COLO668 (cell line): ENCODE measurements around the gene PBOV1.

Experiments
- DNase-seq: peaks from one replicate; lab custom pipeline; 2025; ENCODE audit not compliant: unreplicated experiment; lab: John Stamatoyannopoulos, UW

The PBOV1 gene

GRCh38 chr6:138205437-138206094, 12.7 kb downstream of the PBOV1 start:
- no peak for DNase-seq

DNA sequence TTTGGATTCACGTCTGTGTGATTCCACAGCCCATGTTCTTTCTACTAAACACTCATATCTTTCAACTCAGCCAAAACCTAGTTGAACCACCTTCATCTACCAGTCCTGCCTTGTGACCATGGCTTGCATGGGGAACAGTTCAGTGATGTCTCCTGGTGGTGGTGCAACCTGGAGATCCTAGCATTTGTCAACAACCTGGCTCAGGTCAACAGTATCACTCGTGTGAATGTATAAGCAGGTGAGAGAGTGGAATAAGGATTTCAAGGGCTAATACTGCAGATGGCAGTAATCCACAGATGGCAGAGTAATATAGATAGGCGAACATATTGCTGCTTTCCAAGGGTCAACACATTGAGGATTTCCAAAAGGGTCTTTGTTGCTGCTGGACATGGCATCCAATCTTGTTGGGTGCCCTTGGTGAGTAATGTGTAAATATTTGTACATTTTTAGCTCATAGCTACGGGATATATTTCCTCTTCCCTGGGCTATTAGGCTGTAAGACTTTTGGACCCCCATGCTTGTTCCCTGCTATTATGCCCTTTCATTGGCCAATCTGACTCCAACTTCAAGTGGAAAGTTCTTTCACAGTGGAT, 13.4 kb downstream of the PBOV1 start:
- DNase-seq = no peak

DNA sequence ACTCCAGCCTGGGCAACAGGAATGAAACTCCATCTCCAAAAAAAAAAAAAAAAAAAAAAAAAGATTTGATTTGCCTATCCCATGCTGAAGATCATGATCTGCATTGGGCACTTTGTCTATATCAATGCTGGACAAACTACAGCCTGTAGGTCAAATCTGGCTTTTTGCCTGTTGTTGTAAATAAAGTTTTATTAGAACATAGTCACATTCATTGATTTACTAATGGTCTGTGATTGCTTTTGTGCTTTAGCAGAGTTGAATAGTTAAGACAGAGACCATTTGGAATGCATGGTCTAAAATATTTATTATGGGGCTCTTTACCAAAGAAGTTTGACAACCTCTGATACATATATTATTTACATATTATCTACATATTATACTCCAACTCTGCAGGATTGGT, 14.0 kb downstream of the PBOV1 start:
- no peak for DNase-seq

- DNase-seq = no peak
Observed at GRCh38 chr6:138203315-138203714, 15.0 kb downstream of the PBOV1 start.

DNA sequence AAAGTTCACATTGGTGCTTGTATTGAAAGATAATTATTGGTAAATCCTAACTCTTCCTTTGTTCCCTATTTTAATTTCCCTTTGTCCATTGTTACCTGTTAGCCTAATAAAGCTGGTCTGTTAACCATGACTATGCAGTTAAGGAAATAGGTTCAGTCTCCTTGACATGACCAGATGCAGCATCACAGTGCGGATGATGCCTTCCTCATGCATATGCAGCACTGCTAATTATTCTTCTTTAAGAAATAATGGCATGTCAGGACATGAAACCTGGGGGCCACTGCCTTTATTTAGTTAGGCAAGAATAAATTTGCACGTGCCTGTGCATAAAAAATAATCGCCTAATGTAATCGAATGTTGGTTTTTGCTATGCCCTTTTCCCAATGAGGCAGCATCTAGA, 16.5 kb downstream of the PBOV1 start:
- no peak for DNase-seq

DNA sequence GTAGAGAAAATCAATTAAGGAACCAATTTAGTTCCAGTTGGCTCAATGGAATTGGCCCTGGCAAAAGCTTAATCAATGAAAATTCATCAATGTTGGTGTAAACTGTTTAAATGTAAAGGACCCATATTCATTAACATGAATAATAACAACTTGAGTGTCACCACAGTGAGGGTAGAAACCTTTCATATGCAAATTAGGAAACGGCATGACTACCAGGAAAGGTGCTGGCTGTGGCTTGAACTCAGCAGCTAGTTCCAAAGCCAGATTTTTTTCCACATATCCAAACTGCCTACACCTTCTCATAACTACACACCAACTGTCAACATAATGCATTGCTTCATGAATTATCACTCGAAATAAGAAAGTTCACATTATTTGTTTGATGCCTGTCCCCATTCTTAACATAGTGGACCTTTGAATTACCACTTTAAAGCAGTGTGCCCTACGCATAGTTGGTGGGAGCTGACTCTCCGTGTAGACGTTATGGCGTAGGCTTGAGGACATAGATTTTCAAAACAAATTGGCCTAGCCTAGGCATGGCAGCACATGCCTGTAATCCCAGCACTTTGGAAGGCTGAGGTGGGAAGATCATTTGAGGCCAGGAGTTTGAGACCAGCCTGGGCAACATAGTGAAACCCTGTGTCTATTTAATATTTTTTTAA, 19.7 kb downstream of the PBOV1 start:
- DNase-seq = no peak

DNA sequence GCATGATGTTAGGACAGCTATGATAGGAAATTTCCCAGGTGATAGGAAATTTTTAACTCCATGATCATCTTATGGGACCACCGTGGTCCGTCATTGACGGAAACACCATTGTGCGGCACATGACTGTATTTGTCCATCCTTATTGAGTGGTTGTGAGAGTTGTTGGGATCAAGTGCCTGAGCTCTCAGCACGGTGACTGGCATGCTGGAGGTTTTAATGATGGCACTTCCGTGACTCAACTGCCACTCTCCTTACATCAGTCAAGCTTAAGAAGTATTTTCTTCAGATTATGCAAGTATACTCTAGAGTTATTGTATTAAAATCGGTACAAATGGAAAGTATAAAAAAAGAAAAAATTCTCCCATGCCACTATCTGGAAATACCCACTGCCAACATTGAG, 20.7 kb downstream of the PBOV1 start:
- no peak for DNase-seq

DNA sequence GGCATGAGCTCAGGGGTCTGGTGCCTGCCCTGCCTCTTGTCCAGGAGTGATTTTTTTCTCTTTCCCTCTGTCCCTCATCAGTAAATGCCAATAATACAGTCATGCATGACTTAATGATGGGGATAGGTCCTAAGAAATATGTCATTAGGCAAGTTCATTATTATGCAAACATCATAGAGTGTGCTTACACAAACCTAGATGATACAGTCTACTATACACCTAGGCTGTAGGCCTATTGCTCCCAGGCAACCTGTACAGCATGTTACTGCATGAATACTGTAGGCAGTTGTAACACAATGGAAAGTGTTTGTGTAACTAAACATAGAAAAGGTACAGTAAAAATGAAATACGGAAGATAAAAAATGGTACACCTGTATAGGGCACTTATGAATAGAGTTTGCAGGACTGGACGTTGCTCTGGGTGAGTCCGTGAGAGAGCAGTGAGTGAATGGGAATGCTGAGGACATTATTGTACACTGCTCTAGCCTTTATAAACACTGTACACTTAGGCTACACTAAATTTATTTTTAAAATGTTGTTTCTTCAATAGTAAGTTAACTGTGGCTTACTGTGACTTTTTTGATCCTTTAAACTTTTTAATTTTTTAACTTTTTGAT, 22.1 kb downstream of the PBOV1 start:
- no peak for DNase-seq

GRCh38 chr6:138194287-138194686, 24.0 kb downstream of the PBOV1 start:
- DNase-seq = no peak

DNA sequence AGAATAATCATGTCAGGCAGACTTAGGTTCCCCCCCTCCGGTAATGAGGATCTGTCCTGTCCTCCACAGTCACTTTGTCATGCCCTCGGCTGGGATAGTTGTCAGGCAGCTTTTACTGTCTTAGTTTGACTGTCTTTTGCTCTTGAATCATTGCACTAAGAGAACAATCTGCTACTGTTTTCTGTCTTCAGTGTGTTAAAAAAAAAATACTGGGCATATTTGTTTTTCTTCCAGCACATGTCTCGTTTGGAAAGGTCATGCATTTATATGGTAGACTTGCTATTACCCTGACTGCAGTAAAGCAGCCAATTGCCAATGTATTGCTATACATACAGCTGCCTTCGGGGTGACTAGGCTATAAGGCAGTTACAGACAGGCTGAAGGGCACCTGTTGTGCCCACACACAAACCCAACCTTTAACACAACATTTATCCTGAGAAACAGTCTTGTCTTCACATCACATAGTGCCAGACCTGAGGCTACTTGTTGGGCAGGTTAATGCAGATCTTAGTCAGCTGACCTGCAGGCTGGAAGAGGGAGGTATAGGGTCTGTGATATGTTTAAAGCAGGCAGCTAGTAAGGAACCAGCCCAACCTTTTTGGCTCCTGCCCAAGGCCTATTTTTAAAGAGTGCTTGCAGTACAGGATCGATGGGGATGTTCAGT, 29.9 kb downstream of the PBOV1 start:
- peak; percentile 29 for DNase-seq

DNA sequence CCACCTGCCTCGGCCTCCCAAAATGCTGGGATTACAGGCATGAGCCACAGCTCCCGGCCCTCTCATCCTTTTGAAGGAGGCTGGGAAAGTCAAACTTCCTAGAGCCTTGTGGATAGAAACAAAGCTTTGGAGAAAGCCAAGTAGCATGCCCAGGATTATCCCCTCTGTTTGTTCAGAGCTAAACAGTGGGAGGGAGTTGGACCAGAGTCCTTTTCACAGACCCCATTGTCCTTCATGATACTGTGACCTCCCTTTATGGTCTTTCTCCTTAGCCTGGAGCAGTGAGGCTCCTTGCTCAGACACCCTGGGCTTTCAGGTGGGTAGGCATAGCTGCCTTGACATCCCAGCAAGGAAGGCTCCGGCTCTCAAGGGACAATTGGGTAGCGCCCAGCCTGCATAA, 31.1 kb downstream of the PBOV1 start:
- DNase-seq = no peak

DNA sequence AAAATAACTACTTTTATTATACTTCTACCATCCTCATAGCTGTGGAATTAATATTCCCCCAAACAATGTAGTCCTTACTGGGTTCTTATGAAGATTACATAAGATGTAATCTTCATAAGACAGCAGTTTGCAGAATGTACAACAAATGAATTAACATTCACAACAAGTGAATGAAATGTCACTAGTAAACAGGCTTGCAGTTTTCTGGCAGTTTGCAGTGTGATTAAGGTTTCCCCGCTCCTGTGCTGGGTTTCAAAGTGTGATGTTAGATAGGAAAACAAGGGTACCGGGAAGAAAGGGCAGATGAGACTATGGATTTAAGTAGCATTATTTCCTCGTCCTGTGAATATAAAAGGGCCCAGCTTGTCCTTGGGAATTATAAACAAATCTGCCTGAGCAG, 34.1 kb downstream of the PBOV1 start:
- no peak for DNase-seq

GRCh38 chr6:138183790-138184134, 34.5 kb downstream of the PBOV1 start:
- no peak for DNase-seq

GRCh38 chr6:138182939-138183789, 35.1 kb downstream of the PBOV1 start:
- DNase-seq = peak; percentile 52

DNA sequence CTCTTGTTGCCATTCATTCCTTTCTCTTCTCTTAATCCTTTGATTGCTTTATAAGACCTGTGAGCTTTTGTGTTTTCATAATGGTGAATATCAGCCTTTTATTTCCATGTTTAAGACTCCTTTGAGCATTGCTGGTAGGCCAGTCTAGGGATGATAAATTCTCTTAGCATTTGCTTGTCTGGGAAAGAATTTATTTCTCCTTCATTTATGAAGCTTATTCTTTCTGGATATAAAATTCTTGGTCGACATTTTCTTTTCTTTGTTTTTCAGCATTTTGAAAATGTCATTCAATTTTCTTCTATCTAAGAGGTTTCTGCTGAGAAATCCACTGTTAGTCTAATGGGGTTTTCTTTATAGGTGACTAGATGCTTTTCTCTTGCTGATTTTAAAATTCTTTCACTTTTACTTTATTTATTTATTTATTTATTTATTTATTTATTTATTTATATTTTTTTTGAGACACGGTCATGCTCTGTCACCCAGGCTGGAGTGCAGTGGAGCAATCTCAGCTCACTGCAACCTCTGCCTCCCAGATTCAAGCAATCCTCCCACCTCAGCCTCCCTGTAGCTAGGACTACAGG, 41.5 kb downstream of the PBOV1 start:
- no peak for DNase-seq

DNA sequence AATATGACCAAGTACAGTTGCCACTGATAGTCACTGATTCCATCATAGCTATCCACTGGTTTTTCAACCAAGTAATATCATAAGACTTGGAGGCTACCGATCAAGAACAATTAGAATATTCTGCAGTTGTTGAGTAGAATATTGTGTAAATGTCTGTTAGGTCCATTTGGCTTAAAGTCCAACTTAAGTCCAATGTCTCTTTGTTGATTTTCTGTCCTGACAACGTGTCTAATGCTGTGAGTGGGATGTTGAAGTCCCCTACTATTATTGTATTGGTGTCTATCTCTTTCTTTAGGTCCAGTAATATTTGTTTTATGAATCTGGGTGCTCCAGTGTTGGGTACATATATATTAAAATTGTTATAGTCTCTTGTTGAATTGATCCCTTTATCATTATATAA, 42.7 kb downstream of the PBOV1 start:
- no peak for DNase-seq
